ENCODE results near the gene GPC6.

Gene GPC6

GRCh38 chr13:94186470-94186869, 959.9 kb downstream of the GPC6 start:
- H3K4me3 ChIP-seq (replicated peaks; ENCODE audit: low read depth, low read length), result no peak overlapping the region
- DNase-seq (ENCODE audit: low read depth), result no peak
- TF ChIP-seq CTCF (IDR thresholded peaks at IDR 0.05; ENCODE audit: low read length, missing control alignments), result no peak

GRCh38 chr13:94188201-94188854, 961.7 kb downstream of the GPC6 start:
- TF ChIP-seq CTCF (IDR thresholded peaks at IDR 0.05; ENCODE audit: low read length, missing control alignments), result no peak
- no peak overlapping the region for H3K4me3 ChIP-seq (replicated peaks; ENCODE audit: low read depth, low read length)
- no peak for DNase-seq (ENCODE audit: low read depth)

GRCh38 chr13:94192431-94192975, 965.9 kb downstream of the GPC6 start:
- H3K4me3 ChIP-seq (replicated peaks; ENCODE audit: low read depth, low read length), result no peak overlapping the region
- peak; percentile 50 for TF ChIP-seq CTCF (IDR thresholded peaks at IDR 0.05; ENCODE audit: low read length, missing control alignments)
- peak; percentile 45 for DNase-seq (ENCODE audit: low read depth)

GRCh38 chr13:94195715-94196114, 969.1 kb downstream of the GPC6 start:
- DNase-seq (ENCODE audit: low read depth), result peak; percentile 83
- TF ChIP-seq CTCF (IDR thresholded peaks at IDR 0.05; ENCODE audit: low read length, missing control alignments), result no peak
- H3K4me3 ChIP-seq (replicated peaks; ENCODE audit: low read depth, low read length), result no peak overlapping the region

GRCh38 chr13:94196413-94196812, 969.8 kb downstream of the GPC6 start:
- no peak for DNase-seq (ENCODE audit: low read depth)
- TF ChIP-seq CTCF (IDR thresholded peaks at IDR 0.05; ENCODE audit: low read length, missing control alignments), result no peak
- H3K4me3 ChIP-seq (replicated peaks; ENCODE audit: low read depth, low read length), result no peak overlapping the region

GRCh38 chr13:94198681-94199080, 972.1 kb downstream of the GPC6 start:
- no peak for TF ChIP-seq CTCF (IDR thresholded peaks at IDR 0.05; ENCODE audit: low read length, missing control alignments)
- DNase-seq (ENCODE audit: low read depth), result peak; percentile 31

GRCh38 chr13:94199135-94199534, 972.5 kb downstream of the GPC6 start:
- DNase-seq (ENCODE audit: low read depth), result no peak
- no peak for TF ChIP-seq CTCF (IDR thresholded peaks at IDR 0.05; ENCODE audit: low read length, missing control alignments)

More at GRCh38 chr13:94198681-94199080, 972.1 kb downstream of the GPC6 start:
- no peak overlapping the region for H3K4me3 ChIP-seq (replicated peaks; ENCODE audit: low read depth, low read length)

More at GRCh38 chr13:94199135-94199534, 972.5 kb downstream of the GPC6 start:
- no peak overlapping the region for H3K4me3 ChIP-seq (replicated peaks; ENCODE audit: low read depth, low read length)
